ENCODE measurements around the gene OSCAR. TPM values are rescaled to one million over a fixed set of nuclear protein-coding genes. Genes with fewer than 3 reads are reported as not detected.

OSCAR gene
- total and polyA plus RNA-seq, 2 of the 13 experiments (the other 11 are each of a cell fraction or from before 2014, with no cell fraction given), result 1.9 TPM; not detected in 1

DNA sequence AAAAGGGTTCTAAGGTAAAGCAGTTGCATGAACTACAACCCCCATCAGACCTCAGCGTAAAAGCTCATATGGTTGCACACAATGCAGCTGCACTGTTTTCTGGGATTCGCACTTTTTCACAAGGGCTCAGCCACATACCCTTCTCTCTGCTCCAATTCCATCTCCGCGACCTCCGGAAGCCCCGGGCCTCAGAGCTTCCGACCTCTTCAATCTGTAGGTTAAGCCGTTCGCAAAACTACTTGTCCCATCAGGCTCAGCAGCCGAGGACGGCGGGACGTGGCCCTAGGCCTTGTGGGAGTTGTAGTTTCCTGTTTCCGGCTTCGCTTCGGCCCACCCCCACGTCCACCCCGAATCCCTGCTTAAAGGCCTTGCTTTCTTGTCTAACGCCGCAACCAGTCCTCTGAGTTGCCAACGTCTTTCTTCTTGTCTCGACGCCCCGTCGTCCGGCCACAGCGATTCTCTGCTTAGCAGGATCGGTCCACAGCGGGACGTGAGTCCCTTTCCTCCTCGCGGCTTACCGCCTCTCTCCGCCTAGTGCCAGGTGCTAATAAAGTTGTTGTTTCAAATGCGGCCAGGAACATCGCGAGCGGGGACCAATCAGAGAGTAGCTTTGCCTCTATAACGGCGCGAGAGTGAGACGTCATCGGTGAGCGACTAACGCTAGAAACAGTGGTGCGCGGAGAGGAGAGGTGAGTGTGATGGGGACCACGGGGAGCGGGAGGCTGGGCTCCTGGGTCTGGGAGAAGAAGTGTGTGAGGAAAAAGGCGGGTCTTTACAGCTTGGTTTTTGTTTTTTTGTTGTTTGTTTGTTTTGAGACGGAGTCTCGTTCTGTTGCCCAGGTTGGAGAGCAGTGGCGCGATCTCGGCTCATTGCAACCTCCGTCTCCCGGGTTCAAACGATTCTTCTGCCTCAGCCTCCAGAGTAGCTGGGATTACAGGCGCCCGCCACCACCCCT lies 14.8 kb upstream of the OSCAR start, which contains the start of the genes PRPF31 and TFPT (continued):
- TF ChIP-seq PAX8 (CRISPR knock-in tag; IDR thresholded peaks at IDR 0.05; ENCODE audit: borderline replicate concordance) (no peak), KLF6 (CRISPR knock-in tag; IDR thresholded peaks at IDR 0.05) (no peak; the same call in 1 of the 2 replicates), SIN3A (IDR thresholded peaks at IDR 0.05; ENCODE audit: borderline replicate concordance, low read depth, low read length) (peak; percentile 96; the same call in 1 of the 2 replicates), ZSCAN30 (CRISPR knock-in tag; IDR thresholded peaks at IDR 0.05) (peak; percentile 65; the same call in 1 of the 2 replicates), CBX2 (IDR thresholded peaks at IDR 0.05; ENCODE audit: low read depth, low read length) (no peak), CBX2 (CRISPR knock-in tag; IDR thresholded peaks at IDR 0.05; ENCODE audit: low read depth) (no peak; the same call in 1 of the 2 replicates), ZMYM2 (CRISPR knock-in tag; IDR thresholded peaks at IDR 0.05) (no peak), SMYD3 (CRISPR knock-in tag; IDR thresholded peaks at IDR 0.05) (no peak), AGO2 (optimal IDR thresholded peaks at IDR 0.05; ENCODE audit: low read depth, low read length) (peak; percentile 67), SPEN (CRISPR knock-in tag; IDR thresholded peaks at IDR 0.05; ENCODE audit: low read depth) (peak; percentile 97), ZSCAN9 (CRISPR knock-in tag; IDR thresholded peaks at IDR 0.05; ENCODE audit: borderline replicate concordance) (peak; percentile 40; the same call in 1 of the 2 replicates), CREB1 (IDR thresholded peaks at IDR 0.05) (peak; percentile 98), CREB1 (CRISPR knock-in tag; IDR thresholded peaks at IDR 0.05) (peak; percentile 100), KLF13 (CRISPR knock-in tag; IDR thresholded peaks at IDR 0.05) (0 out of 2 replicates have a peak, but pooled peaks have one; percentile 7), ZNF749 (CRISPR knock-in tag; IDR thresholded peaks at IDR 0.05; ENCODE audit: borderline replicate concordance) (no peak)
- TF ChIP-seq, protein P1, sequence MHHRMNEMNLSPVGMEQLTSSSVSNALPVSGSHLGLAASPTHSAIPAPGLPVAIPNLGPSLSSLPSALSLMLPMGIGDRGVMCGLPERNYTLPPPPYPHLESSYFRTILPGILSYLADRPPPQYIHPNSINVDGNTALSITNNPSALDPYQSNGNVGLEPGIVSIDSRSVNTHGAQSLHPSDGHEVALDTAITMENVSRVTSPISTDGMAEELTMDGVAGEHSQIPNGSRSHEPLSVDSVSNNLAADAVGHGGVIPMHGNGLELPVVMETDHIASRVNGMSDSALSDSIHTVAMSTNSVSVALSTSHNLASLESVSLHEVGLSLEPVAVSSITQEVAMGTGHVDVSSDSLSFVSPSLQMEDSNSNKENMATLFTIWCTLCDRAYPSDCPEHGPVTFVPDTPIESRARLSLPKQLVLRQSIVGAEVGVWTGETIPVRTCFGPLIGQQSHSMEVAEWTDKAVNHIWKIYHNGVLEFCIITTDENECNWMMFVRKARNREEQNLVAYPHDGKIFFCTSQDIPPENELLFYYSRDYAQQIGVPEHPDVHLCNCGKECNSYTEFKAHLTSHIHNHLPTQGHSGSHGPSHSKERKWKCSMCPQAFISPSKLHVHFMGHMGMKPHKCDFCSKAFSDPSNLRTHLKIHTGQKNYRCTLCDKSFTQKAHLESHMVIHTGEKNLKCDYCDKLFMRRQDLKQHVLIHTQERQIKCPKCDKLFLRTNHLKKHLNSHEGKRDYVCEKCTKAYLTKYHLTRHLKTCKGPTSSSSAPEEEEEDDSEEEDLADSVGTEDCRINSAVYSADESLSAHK (CRISPR knock-in tag; IDR thresholded peaks at IDR 0.05; ENCODE audit: borderline replicate concordance), result peak; percentile 49; the same call in 1 of the 2 replicates
- TF ChIP-seq, protein P2, sequence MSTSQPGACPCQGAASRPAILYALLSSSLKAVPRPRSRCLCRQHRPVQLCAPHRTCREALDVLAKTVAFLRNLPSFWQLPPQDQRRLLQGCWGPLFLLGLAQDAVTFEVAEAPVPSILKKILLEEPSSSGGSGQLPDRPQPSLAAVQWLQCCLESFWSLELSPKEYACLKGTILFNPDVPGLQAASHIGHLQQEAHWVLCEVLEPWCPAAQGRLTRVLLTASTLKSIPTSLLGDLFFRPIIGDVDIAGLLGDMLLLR (CRISPR knock-in tag; IDR thresholded peaks at IDR 0.05), result no peak
- TF ChIP-seq, protein P3, sequence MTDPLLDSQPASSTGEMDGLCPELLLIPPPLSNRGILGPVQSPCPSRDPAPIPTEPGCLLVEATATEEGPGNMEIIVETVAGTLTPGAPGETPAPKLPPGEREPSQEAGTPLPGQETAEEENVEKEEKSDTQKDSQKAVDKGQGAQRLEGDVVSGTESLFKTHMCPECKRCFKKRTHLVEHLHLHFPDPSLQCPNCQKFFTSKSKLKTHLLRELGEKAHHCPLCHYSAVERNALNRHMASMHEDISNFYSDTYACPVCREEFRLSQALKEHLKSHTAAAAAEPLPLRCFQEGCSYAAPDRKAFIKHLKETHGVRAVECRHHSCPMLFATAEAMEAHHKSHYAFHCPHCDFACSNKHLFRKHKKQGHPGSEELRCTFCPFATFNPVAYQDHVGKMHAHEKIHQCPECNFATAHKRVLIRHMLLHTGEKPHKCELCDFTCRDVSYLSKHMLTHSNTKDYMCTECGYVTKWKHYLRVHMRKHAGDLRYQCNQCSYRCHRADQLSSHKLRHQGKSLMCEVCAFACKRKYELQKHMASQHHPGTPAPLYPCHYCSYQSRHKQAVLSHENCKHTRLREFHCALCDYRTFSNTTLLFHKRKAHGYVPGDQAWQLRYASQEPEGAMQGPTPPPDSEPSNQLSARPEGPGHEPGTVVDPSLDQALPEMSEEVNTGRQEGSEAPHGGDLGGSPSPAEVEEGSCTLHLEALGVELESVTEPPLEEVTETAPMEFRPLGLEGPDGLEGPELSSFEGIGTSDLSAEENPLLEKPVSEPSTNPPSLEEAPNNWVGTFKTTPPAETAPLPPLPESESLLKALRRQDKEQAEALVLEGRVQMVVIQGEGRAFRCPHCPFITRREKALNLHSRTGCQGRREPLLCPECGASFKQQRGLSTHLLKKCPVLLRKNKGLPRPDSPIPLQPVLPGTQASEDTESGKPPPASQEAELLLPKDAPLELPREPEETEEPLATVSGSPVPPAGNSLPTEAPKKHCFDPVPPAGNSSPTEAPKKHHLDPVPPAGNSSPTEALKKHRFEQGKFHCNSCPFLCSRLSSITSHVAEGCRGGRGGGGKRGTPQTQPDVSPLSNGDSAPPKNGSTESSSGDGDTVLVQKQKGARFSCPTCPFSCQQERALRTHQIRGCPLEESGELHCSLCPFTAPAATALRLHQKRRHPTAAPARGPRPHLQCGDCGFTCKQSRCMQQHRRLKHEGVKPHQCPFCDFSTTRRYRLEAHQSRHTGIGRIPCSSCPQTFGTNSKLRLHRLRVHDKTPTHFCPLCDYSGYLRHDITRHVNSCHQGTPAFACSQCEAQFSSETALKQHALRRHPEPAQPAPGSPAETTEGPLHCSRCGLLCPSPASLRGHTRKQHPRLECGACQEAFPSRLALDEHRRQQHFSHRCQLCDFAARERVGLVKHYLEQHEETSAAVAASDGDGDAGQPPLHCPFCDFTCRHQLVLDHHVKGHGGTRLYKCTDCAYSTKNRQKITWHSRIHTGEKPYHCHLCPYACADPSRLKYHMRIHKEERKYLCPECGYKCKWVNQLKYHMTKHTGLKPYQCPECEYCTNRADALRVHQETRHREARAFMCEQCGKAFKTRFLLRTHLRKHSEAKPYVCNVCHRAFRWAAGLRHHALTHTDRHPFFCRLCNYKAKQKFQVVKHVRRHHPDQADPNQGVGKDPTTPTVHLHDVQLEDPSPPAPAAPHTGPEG (CRISPR knock-in tag; IDR thresholded peaks at IDR 0.05), result no peak
- TF ChIP-seq, protein P4, sequence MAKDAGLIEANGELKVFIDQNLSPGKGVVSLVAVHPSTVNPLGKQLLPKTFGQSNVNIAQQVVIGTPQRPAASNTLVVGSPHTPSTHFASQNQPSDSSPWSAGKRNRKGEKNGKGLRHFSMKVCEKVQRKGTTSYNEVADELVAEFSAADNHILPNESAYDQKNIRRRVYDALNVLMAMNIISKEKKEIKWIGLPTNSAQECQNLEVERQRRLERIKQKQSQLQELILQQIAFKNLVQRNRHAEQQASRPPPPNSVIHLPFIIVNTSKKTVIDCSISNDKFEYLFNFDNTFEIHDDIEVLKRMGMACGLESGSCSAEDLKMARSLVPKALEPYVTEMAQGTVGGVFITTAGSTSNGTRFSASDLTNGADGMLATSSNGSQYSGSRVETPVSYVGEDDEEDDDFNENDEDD (CRISPR knock-in tag; IDR thresholded peaks at IDR 0.05; ENCODE audit: borderline replicate concordance), result peak; percentile 78
